MM.1S (cell line): ENCODE results near the gene CTDSP2.

ENCODE experiments used
- DNase-seq: peaks from one replicate; pipeline ENCODE4 v3.0.0-alpha.2; 2015
- H2AFZ ChIP-seq: fragments of 300-600 bp; sonication (generic); 2 replicates; pipeline ENCODE4 v1.6.0; 2016; ENCODE audit warnings: antibody characterized with exemption, low read length
- H3F3A ChIP-seq: fragments of 300-600 bp; sonication (generic); 2 replicates; pipeline ENCODE4 v1.6.1; 2016; ENCODE audit warnings: mild to moderate bottlenecking, antibody characterized with exemption, low read length, moderate library complexity, mixed read lengths; ENCODE audit not compliant: insufficient read depth
- H3K27ac ChIP-seq: fragments of 300-600 bp; sonication (generic); 2 replicates; pipeline ENCODE4 v1.5.1; 2016; ENCODE audit warnings: mild to moderate bottlenecking, low read length
- H3K27me3 ChIP-seq: fragments of 300-600 bp; sonication (generic); replicated peaks from 2 replicates; pipeline ENCODE4 v1.6.0; 2016; ENCODE audit warnings: low read length; ENCODE audit not compliant: insufficient read depth
- H3K36me3 ChIP-seq: fragments of 300-600 bp; sonication (generic); replicated peaks from 2 replicates; pipeline ENCODE4 v1.6.1; 2016; ENCODE audit warnings: mild to moderate bottlenecking, low read length, mixed read lengths; ENCODE audit not compliant: insufficient read depth
- H3K4me1 ChIP-seq: fragments of 300-600 bp; sonication (generic); 2 replicates; pipeline ENCODE4 v1.6.1; 2016; ENCODE audit warnings: low read length, mixed read lengths
- H3K4me2 ChIP-seq: fragments of 300-600 bp; sonication (generic); 2 replicates; pipeline ENCODE4 v1.6.0; 2016; ENCODE audit warnings: low read depth, low read length
- H3K4me3 ChIP-seq: fragments of 300-600 bp; sonication (generic); 2 replicates; pipeline ENCODE4 v1.5.1; 2016; ENCODE audit warnings: low read length, mixed read lengths
- H3K79me2 ChIP-seq: fragments of 300-600 bp; sonication (generic); 2 replicates; pipeline ENCODE4 v1.6.1; 2016; ENCODE audit warnings: mixed run types, low read length, mixed read lengths
- H3K9ac ChIP-seq: fragments of 300-600 bp; sonication (generic); 2 replicates; pipeline ENCODE4 v1.6.1; 2016; ENCODE audit warnings: low read length, mixed read lengths
- H3K9me2 ChIP-seq: fragments of 300-600 bp; sonication (generic); replicated peaks from 2 replicates; pipeline ENCODE4 v1.6.1; 2016; ENCODE audit warnings: mild to moderate bottlenecking, low read length, mixed read lengths; ENCODE audit not compliant: insufficient read depth
- H3K9me3 ChIP-seq: fragments of 300-600 bp; sonication (generic); replicated peaks from 2 replicates; pipeline ENCODE4 v1.6.1; 2016; ENCODE audit warnings: mild to moderate bottlenecking, low read length, mixed read lengths; ENCODE audit not compliant: insufficient read depth
- H4K20me1 ChIP-seq: fragments of 300-600 bp; sonication (generic); 2 replicates; pipeline ENCODE4 v1.6.1; 2016; ENCODE audit warnings: mild to moderate bottlenecking, low read length, moderate library complexity, mixed read lengths; ENCODE audit not compliant: insufficient read depth
- EZH2 ChIP-seq: fragments of 300-600 bp; sonication (generic); optimal IDR thresholded peaks from 2 replicates; pipeline ENCODE3; 2017; ENCODE audit warnings: low read depth, mild to moderate bottlenecking, antibody characterized with exemption, low read length, mixed read lengths
- EZH2phosphoT487 ChIP-seq: fragments of 300-600 bp; sonication (generic); IDR thresholded peaks from 2 replicates; pipeline ENCODE4 v1.6.1; 2018; ENCODE audit warnings: antibody characterized with exemption, low read length
- TF ChIP-seq, protein P1 (sequence below): fragments of 300-600 bp; sonication (generic); IDR thresholded peaks from 2 replicates; pipeline ENCODE4 v1.5.1; 2016; ENCODE audit warnings: antibody characterized with exemption, low read length, mixed read lengths

Gene CTDSP2

GRCh38 chr12:57891542-57892228 lies 45.2 kb upstream of the CTDSP2 start:
- Histone ChIP-seq H3K9ac (no peak overlapping the region), H3K27me3 (no peaks in the 10 kb centered on the region), H4K20me1 (no peaks in the 10 kb centered on the region), H3K79me2 (no peaks in the 10 kb centered on the region), H3K4me1 (peaks cover 26% of the 10 kb centered on the region), H3K4me2 (no peak overlapping the region), H3F3A (no peaks in the 10 kb centered on the region), H3K9me2 (no peaks in the 10 kb centered on the region), H3K27ac (no peak overlapping the region), H3K4me3 (no peak overlapping the region), H3K36me3 (no peaks in the 10 kb centered on the region), H2AFZ (no peak overlapping the region), H3K9me3 (no peaks in the 10 kb centered on the region)
- TF ChIP-seq EZH2 (no peak), EZH2phosphoT487 (no peak)
- TF ChIP-seq, protein P1, sequence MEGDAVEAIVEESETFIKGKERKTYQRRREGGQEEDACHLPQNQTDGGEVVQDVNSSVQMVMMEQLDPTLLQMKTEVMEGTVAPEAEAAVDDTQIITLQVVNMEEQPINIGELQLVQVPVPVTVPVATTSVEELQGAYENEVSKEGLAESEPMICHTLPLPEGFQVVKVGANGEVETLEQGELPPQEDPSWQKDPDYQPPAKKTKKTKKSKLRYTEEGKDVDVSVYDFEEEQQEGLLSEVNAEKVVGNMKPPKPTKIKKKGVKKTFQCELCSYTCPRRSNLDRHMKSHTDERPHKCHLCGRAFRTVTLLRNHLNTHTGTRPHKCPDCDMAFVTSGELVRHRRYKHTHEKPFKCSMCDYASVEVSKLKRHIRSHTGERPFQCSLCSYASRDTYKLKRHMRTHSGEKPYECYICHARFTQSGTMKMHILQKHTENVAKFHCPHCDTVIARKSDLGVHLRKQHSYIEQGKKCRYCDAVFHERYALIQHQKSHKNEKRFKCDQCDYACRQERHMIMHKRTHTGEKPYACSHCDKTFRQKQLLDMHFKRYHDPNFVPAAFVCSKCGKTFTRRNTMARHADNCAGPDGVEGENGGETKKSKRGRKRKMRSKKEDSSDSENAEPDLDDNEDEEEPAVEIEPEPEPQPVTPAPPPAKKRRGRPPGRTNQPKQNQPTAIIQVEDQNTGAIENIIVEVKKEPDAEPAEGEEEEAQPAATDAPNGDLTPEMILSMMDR = no peak
- DNase-seq = no peak

GRCh38 chr12:57890191-57891115 lies 43.9 kb upstream of the CTDSP2 start:
- DNase-seq = no peak
- H3K9ac ChIP-seq = no peak overlapping the region
- TF ChIP-seq EZH2 (no peak), EZH2phosphoT487 (no peak)
- TF ChIP-seq, protein P1 = no peak
- no peaks in the 10 kb centered on the region for H3K9me2 ChIP-seq
- H3K9me3 ChIP-seq = no peaks in the 10 kb centered on the region
- H3K79me2 ChIP-seq = no peaks in the 10 kb centered on the region
- no peak overlapping the region for H2AFZ ChIP-seq
- H3K27ac ChIP-seq = no peak overlapping the region
- H3K4me3 ChIP-seq = no peak overlapping the region
- no peaks in the 10 kb centered on the region for H3K36me3 ChIP-seq
- no peaks in the 10 kb centered on the region for H3K27me3 ChIP-seq
- H4K20me1 ChIP-seq = no peaks in the 10 kb centered on the region
- no peaks in the 10 kb centered on the region for H3F3A ChIP-seq
- H3K4me1 ChIP-seq = peaks cover 18% of the 10 kb centered on the region
- no peak overlapping the region for H3K4me2 ChIP-seq

- H3F3A ChIP-seq = no peaks in the 10 kb centered on the region
- peaks cover 18% of the 10 kb centered on the region for H3K4me1 ChIP-seq
- no peak for DNase-seq
- no peaks in the 10 kb centered on the region for H3K36me3 ChIP-seq
- no peak overlapping the region for H3K4me3 ChIP-seq
- no peaks in the 10 kb centered on the region for H3K27me3 ChIP-seq
- no peak overlapping the region for H3K4me2 ChIP-seq
- H3K27ac ChIP-seq = no peak overlapping the region
- H3K9ac ChIP-seq = no peak overlapping the region
- H4K20me1 ChIP-seq = no peaks in the 10 kb centered on the region
- TF ChIP-seq EZH2phosphoT487 (no peak), EZH2 (no peak)
- TF ChIP-seq, protein P1 = no peak
- no peaks in the 10 kb centered on the region for H3K79me2 ChIP-seq
- no peak overlapping the region for H2AFZ ChIP-seq
- H3K9me2 ChIP-seq = no peaks in the 10 kb centered on the region
- H3K9me3 ChIP-seq = no peaks in the 10 kb centered on the region
These were observed 43.0 kb upstream of the CTDSP2 start for GRCh38 chr12:57889500-57889989.
